ENCODE measurements around the gene RGS12. TPM values are rescaled to one million over a fixed set of nuclear protein-coding genes. Genes with fewer than 3 reads are reported as not detected.

RGS12 gene
- total RNA-seq, 1 experiment from 2014 or later, result 36.6 TPM

- TF ChIP-seq EZH2 (IDR thresholded peaks at IDR 0.05; ENCODE audit: low read depth) (no peak), CTCF (conservative IDR thresholded peaks at IDR 0.05) (no peak)
- no peaks in the 10 kb centered on the region for H3F3A ChIP-seq (ENCODE audit: insufficient read depth, low read depth)
- H2AFZ ChIP-seq, result no peak overlapping the region
- H3K27ac ChIP-seq, result no peak overlapping the region
- H3K9me2 ChIP-seq (ENCODE audit: insufficient read depth), result no peaks in the 10 kb centered on the region
- CTCF ChIA-PET, result no interaction called here
- POLR2A ChIA-PET (ENCODE audit: unreplicated experiment), result interaction anchor here (0.6 kb wide), 1 partner anchor 1538 kb away, joined by 3 read pairs; no protein-coding TSS in a partner anchor
- H3K9me3 ChIP-seq (ENCODE audit: insufficient read depth, low read depth), result no peaks in the 10 kb centered on the region
- H4K20me1 ChIP-seq (ENCODE audit: insufficient read depth), result no peaks in the 10 kb centered on the region
- H3K4me1 ChIP-seq (replicated peaks; ENCODE audit: insufficient read depth), result no peaks in the 10 kb centered on the region
- H3K4me2 ChIP-seq, result no peak overlapping the region
- H3K36me3 ChIP-seq (ENCODE audit: low read depth), result no peaks in the 10 kb centered on the region
- no peaks in the 10 kb centered on the region for H3K27me3 ChIP-seq (ENCODE audit: insufficient read depth, low read depth)
- intact Hi-C loops (cut with micrococcal nuclease; ENCODE audit: unreplicated experiment), result no loop called here
- H3K4me3 ChIP-seq, result no peak overlapping the region
- DNase-seq, result no peak
- BruUV-seq (replicated peaks), result no TSS peak
- no peaks in the 10 kb centered on the region for H3K79me2 ChIP-seq (ENCODE audit: low read depth)
These were observed 43.8 kb downstream of the RGS12 start for GRCh38 chr4:3336382-3337356.

GRCh38 chr4:3337357-3337732, 44.5 kb downstream of the RGS12 start:
- Histone ChIP-seq H3K79me2 (ENCODE audit: low read depth) (no peaks in the 10 kb centered on the region), H3K36me3 (ENCODE audit: low read depth) (no peaks in the 10 kb centered on the region), H4K20me1 (ENCODE audit: insufficient read depth) (no peaks in the 10 kb centered on the region), H3K4me2 (no peak overlapping the region), H3F3A (ENCODE audit: insufficient read depth, low read depth) (no peaks in the 10 kb centered on the region), H3K4me3 (no peak overlapping the region), H3K9me2 (ENCODE audit: insufficient read depth) (no peaks in the 10 kb centered on the region), H3K27me3 (ENCODE audit: insufficient read depth, low read depth) (no peaks in the 10 kb centered on the region), H3K9me3 (ENCODE audit: insufficient read depth, low read depth) (no peaks in the 10 kb centered on the region), H3K4me1 (replicated peaks; ENCODE audit: insufficient read depth) (no peaks in the 10 kb centered on the region), H2AFZ (no peak overlapping the region), H3K27ac (no peak overlapping the region)
- TF ChIP-seq EZH2 (IDR thresholded peaks at IDR 0.05; ENCODE audit: low read depth), result no peak
- TF ChIP-seq CTCF (conservative IDR thresholded peaks at IDR 0.05), result no peak
- CTCF ChIA-PET, result no interaction called here
- intact Hi-C loops (cut with micrococcal nuclease; ENCODE audit: unreplicated experiment), result no loop called here
- POLR2A ChIA-PET (ENCODE audit: unreplicated experiment), result no interaction called here
- no TSS peak for BruUV-seq (replicated peaks)
- no peak for DNase-seq

- no TSS peak for BruUV-seq (replicated peaks)
- H3K9me3 ChIP-seq (ENCODE audit: insufficient read depth, low read depth), result no peaks in the 10 kb centered on the region
- H4K20me1 ChIP-seq (ENCODE audit: insufficient read depth), result no peaks in the 10 kb centered on the region
- no peaks in the 10 kb centered on the region for H3K36me3 ChIP-seq (ENCODE audit: low read depth)
- TF ChIP-seq EZH2 (IDR thresholded peaks at IDR 0.05; ENCODE audit: low read depth), result no peak
- no peak for TF ChIP-seq CTCF (conservative IDR thresholded peaks at IDR 0.05)
- DNase-seq, result no peak
- H3K4me3 ChIP-seq, result no peak overlapping the region
- no peak overlapping the region for H2AFZ ChIP-seq
- H3K9me2 ChIP-seq (ENCODE audit: insufficient read depth), result no peaks in the 10 kb centered on the region
- H3K4me1 ChIP-seq (replicated peaks; ENCODE audit: insufficient read depth), result no peaks in the 10 kb centered on the region
- no peaks in the 10 kb centered on the region for H3K27me3 ChIP-seq (ENCODE audit: insufficient read depth, low read depth)
- H3K27ac ChIP-seq, result no peak overlapping the region
- no peaks in the 10 kb centered on the region for H3F3A ChIP-seq (ENCODE audit: insufficient read depth, low read depth)
- H3K4me2 ChIP-seq, result no peak overlapping the region
- POLR2A ChIA-PET (ENCODE audit: unreplicated experiment), result no interaction called here
- H3K79me2 ChIP-seq (ENCODE audit: low read depth), result no peaks in the 10 kb centered on the region
- CTCF ChIA-PET, result interaction anchor here (0.6 kb wide), 1 partner anchor 113 kb away, joined by 4 read pairs; no protein-coding TSS in a partner anchor
- intact Hi-C loops (cut with micrococcal nuclease; ENCODE audit: unreplicated experiment), result no loop called here
These were observed 45.0 kb downstream of the RGS12 start for GRCh38 chr4:3337811-3338210.

Measured in PC-9 (cell line).